GM06990 (cell line): Measurements from ENCODE around the gene SLC22A3.

Experiments
- DNase-seq: peaks from one replicate; pipeline ENCODE4 v3.0.0-alpha.2; 2011; ENCODE audit not compliant: insufficient read length; ENCODE audit errors: extremely low read depth
- H3K27me3 ChIP-seq: replicated peaks from 2 replicates; pipeline ENCODE4 v1.6.0; 2011; ENCODE audit warnings: low read length; ENCODE audit not compliant: control insufficient read depth, insufficient read depth
- H3K36me3 ChIP-seq: 2 replicates; pipeline ENCODE4 v1.5.1; 2011; ENCODE audit warnings: low read length; ENCODE audit not compliant: control insufficient read depth, insufficient read depth
- H3K4me3 ChIP-seq: replicated peaks from 2 replicates; pipeline ENCODE4 v1.5.1; 2011; ENCODE audit warnings: low read depth, mild to moderate bottlenecking, control low read depth, low read length
- CTCF ChIP-seq: IDR thresholded peaks from 2 replicates; pipeline ENCODE4 v1.5.1; 2011; ENCODE audit warnings: low read length, control low read depth, mild to moderate bottlenecking, inconsistent platforms; ENCODE audit not compliant: insufficient read depth, poor library complexity, severe bottlenecking

Gene SLC22A3

GRCh38 chr6:160430751-160431150 is 82.6 kb downstream of the SLC22A3 start:
- H3K4me3 ChIP-seq, result no peak overlapping the region
- H3K27me3 ChIP-seq, result no peaks in the 10 kb centered on the region
- TF ChIP-seq CTCF, result no peak
- no peaks in the 10 kb centered on the region for H3K36me3 ChIP-seq
- no peak for DNase-seq

GRCh38 chr6:160431226-160431625 is 83.0 kb downstream of the SLC22A3 start:
- no peak for DNase-seq
- TF ChIP-seq CTCF, result no peak
- Histone ChIP-seq H3K36me3 (no peaks in the 10 kb centered on the region), H3K27me3 (no peaks in the 10 kb centered on the region), H3K4me3 (no peak overlapping the region)

- no peaks in the 10 kb centered on the region for H3K36me3 ChIP-seq
- no peaks in the 10 kb centered on the region for H3K27me3 ChIP-seq
- DNase-seq, result no peak
- TF ChIP-seq CTCF, result no peak
- no peak overlapping the region for H3K4me3 ChIP-seq
These were observed 83.7 kb downstream of the SLC22A3 start for GRCh38 chr6:160431791-160432404.

- Histone ChIP-seq H3K4me3 (no peak overlapping the region), H3K27me3 (no peaks in the 10 kb centered on the region), H3K36me3 (no peaks in the 10 kb centered on the region)
- no peak for DNase-seq
- TF ChIP-seq CTCF, result no peak
These were observed 87.8 kb downstream of the SLC22A3 start for GRCh38 chr6:160435935-160436334.

- DNase-seq, result no peak
- no peak for TF ChIP-seq CTCF
- H3K36me3 ChIP-seq, result no peaks in the 10 kb centered on the region
These were observed 89.0 kb downstream of the SLC22A3 start for GRCh38 chr6:160437154-160437553.

GRCh38 chr6:160437775-160438174 is 89.6 kb downstream of the SLC22A3 start:
- H3K27me3 ChIP-seq, result no peaks in the 10 kb centered on the region
- DNase-seq, result no peak
- TF ChIP-seq CTCF, result no peak

More at GRCh38 chr6:160437154-160437553, 89.0 kb downstream of the SLC22A3 start:
- no peak overlapping the region for H3K4me3 ChIP-seq
- H3K27me3 ChIP-seq, result no peaks in the 10 kb centered on the region

More at GRCh38 chr6:160437775-160438174, 89.6 kb downstream of the SLC22A3 start:
- Histone ChIP-seq H3K4me3 (no peak overlapping the region), H3K36me3 (no peaks in the 10 kb centered on the region)
